Fibroblast of skin of abdomen (primary cell): ENCODE results near the gene TMX1.

Source experiments
- DNase-seq: peaks from one replicate; pipeline ENCODE4 v3.0.0-alpha.2; 2013

TMX1 gene

DNA sequence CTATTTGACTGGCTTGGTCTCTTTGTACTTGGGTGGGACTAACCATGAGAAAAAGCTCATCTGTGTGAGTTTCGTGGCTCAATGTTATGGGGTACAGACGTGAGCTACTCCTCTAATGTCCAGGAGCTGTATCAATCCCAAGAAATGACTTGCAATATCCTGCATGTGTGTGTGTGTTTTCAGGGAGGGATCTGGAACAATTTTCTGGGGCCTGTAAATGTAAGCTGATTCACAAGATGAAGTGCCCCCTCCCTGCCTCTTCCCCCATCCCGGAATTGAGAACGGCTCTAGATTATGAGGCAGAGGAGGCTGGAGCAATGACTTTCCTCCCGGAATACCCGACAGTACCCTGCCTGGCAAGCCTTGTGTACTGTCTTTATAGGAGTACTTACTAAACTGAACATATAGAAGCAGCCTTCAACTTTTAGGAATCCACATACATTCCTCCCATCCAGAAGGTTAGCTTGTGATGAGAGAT, 53.9 kb downstream of the TMX1 start:
- DNase-seq = no peak

DNA sequence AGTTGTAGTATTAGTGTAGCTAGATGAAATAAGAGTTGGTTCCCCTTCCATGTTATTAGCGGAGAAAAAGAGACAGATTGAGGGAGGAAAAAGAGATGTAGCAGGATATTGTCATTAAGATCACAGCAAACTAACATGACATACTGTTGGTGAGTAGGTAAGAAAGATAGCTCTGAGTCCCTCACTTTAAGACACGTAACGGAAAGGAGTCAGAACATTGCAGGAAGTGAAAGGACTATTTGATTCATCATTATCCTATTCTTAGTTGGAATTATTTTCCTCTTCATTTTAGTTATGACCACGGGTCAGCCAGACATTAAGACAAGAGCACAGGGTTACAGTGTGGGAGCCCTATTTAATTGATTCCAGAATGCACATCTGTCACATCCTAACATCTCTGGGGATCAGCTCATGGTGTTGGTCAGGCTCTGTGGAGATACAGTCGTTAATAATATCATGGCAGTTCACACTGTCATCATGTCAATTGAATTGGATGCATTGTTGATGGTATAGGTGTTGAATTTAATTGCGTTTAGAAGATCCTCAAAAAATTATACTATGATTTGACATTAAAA, 55.0 kb downstream of the TMX1 start:
- DNase-seq = no peak

- DNase-seq = no peak
Observed at GRCh38 chr14:51295646-51296263, 55.7 kb downstream of the TMX1 start.

DNA sequence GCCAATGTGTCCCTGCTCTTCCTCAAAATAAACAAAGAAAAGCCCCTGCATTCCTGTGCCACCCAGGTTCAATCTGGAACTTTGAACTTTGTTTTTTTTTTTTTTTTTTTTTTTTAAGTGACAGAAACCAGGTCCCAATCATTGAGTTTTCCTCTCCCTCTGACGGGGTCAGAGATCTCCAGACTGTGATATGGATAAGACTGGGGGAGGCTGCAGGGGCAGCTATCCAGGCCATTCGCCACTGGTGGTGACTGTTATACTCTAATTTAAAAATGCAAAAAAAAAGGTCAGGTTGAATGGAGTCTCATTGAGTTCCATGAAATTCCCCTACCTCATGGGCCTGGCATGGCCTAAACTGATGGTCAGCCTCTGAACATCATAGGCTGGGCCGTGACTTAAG, 57.0 kb downstream of the TMX1 start:
- DNase-seq = no peak

- peak; percentile 41 for DNase-seq
Observed at GRCh38 chr14:51298895-51299294, 58.8 kb downstream of the TMX1 start.

- no peak for DNase-seq
Observed at GRCh38 chr14:51302295-51303030, 62.4 kb downstream of the TMX1 start.

DNA sequence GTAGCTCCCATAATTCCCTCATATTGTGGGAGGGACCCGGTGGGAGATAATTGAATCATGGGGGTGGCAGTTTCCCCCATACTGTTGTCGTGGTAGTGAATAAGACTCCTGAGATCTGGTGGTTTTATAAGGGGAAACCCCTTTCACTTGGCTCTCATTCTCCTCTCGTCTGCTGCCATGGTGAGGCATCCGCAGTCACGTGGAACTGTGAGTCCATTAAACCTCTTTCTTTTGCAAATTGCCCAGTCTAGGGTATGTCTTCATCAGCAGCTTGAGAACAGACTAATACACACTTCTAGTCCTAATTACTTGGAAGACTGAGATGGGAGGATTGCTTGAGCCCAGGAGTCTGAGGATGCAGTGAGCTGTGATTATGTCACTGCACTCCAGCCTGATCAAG, 64.4 kb downstream of the TMX1 start:
- peak; percentile 84 for DNase-seq

- DNase-seq = peak; percentile 97
Observed at GRCh38 chr14:51304941-51305340, 64.9 kb downstream of the TMX1 start.

DNA sequence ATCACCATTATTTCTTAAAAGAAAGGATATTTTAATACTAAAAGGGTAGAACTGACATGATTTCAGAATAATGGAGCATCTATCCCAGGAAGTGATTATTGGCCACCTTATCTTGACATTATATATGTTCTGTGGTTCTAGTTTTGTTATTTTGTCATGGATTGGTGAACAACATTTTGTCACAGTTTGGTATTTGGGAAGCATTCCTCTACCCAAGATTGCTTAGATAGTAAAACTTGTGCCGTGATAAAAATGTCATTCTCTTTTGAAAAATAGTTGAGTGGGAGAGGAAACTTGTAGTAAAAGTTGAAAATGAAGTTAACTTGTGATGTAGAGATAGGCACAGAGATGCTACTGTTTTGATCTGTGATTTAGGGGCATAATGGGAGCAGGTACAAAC, 65.7 kb downstream of the TMX1 start:
- DNase-seq = no peak
